Measurements from ENCODE around the gene KIAA1217. TPM values are rescaled to one million over a fixed set of nuclear protein-coding genes. Genes with fewer than 3 reads are reported as not detected.

The KIAA1217 gene
- polyA plus RNA-seq, 1 of the 3 experiments (the other 2 are of a cell fraction) = 7.2 TPM

DNA sequence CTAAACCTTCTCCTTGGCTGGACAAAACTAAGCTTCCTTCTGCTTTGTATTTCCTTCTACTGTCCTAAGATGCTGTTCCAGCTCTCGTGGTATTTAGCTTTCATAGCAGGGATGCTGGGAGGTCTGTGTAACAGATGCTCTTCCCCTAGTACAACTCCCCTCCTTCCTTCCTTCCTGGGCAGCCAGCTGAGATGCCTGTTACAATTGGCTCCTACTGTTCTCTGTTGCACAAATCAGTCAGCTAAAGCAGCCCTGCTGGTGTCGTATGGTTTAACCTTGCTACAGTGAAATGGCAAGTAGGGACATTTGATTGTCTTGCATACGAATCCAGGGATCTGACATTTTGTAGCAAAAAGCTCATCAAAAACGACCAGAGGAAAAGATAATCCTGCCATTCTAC is 371.0 kb downstream of the KIAA1217 start:
- H3K27ac ChIP-seq (ENCODE audit: low read depth in 2 of 2, low read length in 1 of 2) = no peak overlapping the region
- no peaks in the 10 kb centered on the region for H3K79me2 ChIP-seq (ENCODE audit: insufficient read depth)
- H3K9me3 ChIP-seq = no peaks in the 10 kb centered on the region
- TF ChIP-seq SMC3 (IDR thresholded peaks at IDR 0.05; ENCODE audit: low read depth, low read length) = no peak
- no peak for TF ChIP-seq FOSL2 (IDR thresholded peaks at IDR 0.05; ENCODE audit: borderline replicate concordance, low read depth)
- no peak for TF ChIP-seq REST (IDR thresholded peaks at IDR 0.05; ENCODE audit: low read depth, low read length)
- no peak for TF ChIP-seq CTCF (IDR thresholded peaks at IDR 0.05)
- no peak for TF ChIP-seq FOXM1 (IDR thresholded peaks at IDR 0.05; ENCODE audit: low read depth)
- no peak for TF ChIP-seq NFIC (IDR thresholded peaks at IDR 0.05; ENCODE audit: borderline replicate concordance)
- TF ChIP-seq EP300 (IDR thresholded peaks at IDR 0.05; ENCODE audit: borderline replicate concordance in 1 of 2, low read depth in 1 of 2, low read length in 1 of 2) = no peak
- TF ChIP-seq CHD2 (IDR thresholded peaks at IDR 0.05; ENCODE audit: low read length, partially characterized antibody) = no peak
- no peak for TF ChIP-seq YY1 (IDR thresholded peaks at IDR 0.05; ENCODE audit: low read depth)
- TF ChIP-seq EZH2phosphoT487 (IDR thresholded peaks at IDR 0.05; ENCODE audit: borderline replicate concordance, low read depth) = no peak
- no peak for TF ChIP-seq FOXJ3 (CRISPR knock-in tag; IDR thresholded peaks at IDR 0.05)
- TF ChIP-seq, protein P1, sequence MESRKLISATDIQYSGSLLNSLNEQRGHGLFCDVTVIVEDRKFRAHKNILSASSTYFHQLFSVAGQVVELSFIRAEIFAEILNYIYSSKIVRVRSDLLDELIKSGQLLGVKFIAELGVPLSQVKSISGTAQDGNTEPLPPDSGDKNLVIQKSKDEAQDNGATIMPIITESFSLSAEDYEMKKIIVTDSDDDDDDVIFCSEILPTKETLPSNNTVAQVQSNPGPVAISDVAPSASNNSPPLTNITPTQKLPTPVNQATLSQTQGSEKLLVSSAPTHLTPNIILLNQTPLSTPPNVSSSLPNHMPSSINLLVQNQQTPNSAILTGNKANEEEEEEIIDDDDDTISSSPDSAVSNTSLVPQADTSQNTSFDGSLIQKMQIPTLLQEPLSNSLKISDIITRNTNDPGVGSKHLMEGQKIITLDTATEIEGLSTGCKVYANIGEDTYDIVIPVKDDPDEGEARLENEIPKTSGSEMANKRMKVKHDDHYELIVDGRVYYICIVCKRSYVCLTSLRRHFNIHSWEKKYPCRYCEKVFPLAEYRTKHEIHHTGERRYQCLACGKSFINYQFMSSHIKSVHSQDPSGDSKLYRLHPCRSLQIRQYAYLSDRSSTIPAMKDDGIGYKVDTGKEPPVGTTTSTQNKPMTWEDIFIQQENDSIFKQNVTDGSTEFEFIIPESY (IDR thresholded peaks at IDR 0.05; ENCODE audit: borderline replicate concordance, low read depth) = no peak
- no peak for TF ChIP-seq USF1 (IDR thresholded peaks at IDR 0.05; ENCODE audit: borderline replicate concordance, low read depth)
- TF ChIP-seq USF2 (IDR thresholded peaks at IDR 0.05; ENCODE audit: borderline replicate concordance, low read depth, low read length) = no peak
- no peak for TF ChIP-seq RAD21 (IDR thresholded peaks at IDR 0.05; ENCODE audit: low read length)
- TF ChIP-seq MXI1 (IDR thresholded peaks at IDR 0.05; ENCODE audit: low read depth, low read length) = no peak
- TF ChIP-seq GATA2 (CRISPR knock-in tag; IDR thresholded peaks at IDR 0.05) = no peak
- peaks cover 6% of the 10 kb centered on the region for H3F3A ChIP-seq (replicated peaks; ENCODE audit: insufficient read depth)
- WGBS (ENCODE audit: low lambda C conversion rate) = 80% methylated on average over 4 of the region's 4 CpGs
- CTCF ChIA-PET = interaction anchor here (1.0 to 1.4 kb wide), 3 partner anchors 12 to 63 kb away, joined by 3 read pairs; no protein-coding TSS in a partner anchor
- H3K4me2 ChIP-seq = no peak overlapping the region
- no peak overlapping the region for H3K4me3 ChIP-seq (ENCODE audit: low read depth in 2 of 2, low read length in 1 of 2)
- H4K20me1 ChIP-seq (ENCODE audit: insufficient read depth) = no peaks in the 10 kb centered on the region
- no peak overlapping the region for H3K9ac ChIP-seq
- no peak overlapping the region for H2AFZ ChIP-seq (ENCODE audit: low read depth)
- POLR2A ChIA-PET = no interaction called here
- no peak for DNase-seq
- H3K4me1 ChIP-seq (ENCODE audit: control insufficient read depth in 1 of 2, insufficient read depth in 2 of 2, low read depth in 1 of 2, low read length in 1 of 2) = no peaks in the 10 kb centered on the region
- no peaks in the 10 kb centered on the region for H3K27me3 ChIP-seq (ENCODE audit: insufficient read depth)
- no peaks in the 10 kb centered on the region for H3K9me2 ChIP-seq
- peaks cover 6 to 24% of the 10 kb centered on the region in 2 experiments for H3K36me3 ChIP-seq (replicated peaks in 1 of 2; ENCODE audit: control insufficient read depth in 1 of 2, insufficient read depth in 2 of 2, low read length in 1 of 2)
